Astrocyte (in vitro differentiated cells and primary cell): ENCODE results near the gene LMO7.

ENCODE experiments used
- CTCF ChIP-seq: IDR thresholded peaks from 2 replicates; pipeline ENCODE4 v1.5.1; 2011; ENCODE audit warnings: low read depth, mild to moderate bottlenecking, inconsistent platforms, low read length, moderate library complexity; ENCODE audit not compliant: insufficient read depth
- EZH2 ChIP-seq: IDR thresholded peaks from 2 replicates; pipeline ENCODE4 v1.6.1; 2012; ENCODE audit warnings: mild to moderate bottlenecking, low read length, inconsistent platforms; ENCODE audit not compliant: insufficient read depth

GRCh38 chr13:75908141-75908540 lies 272.0 kb downstream of the LMO7 start:
- TF ChIP-seq CTCF: no peak
- TF ChIP-seq EZH2: no peak
